OCI-LY1 (cell line): Measurements from ENCODE around the gene DNAJB6.

Experiments
- H2AFZ ChIP-seq: fragments of 200-600 bp; sonication (generic), shearing (Covaris generic); 2 replicates; pipeline ENCODE4 v1.6.0; 2014; ENCODE audit warnings: antibody characterized with exemption, mild to moderate bottlenecking, low read length
- H3F3A ChIP-seq: fragments of 200-600 bp; sonication (generic), shearing (Covaris generic); 2 replicates; pipeline ENCODE4 v1.6.0; 2014; ENCODE audit warnings: mild to moderate bottlenecking, antibody characterized with exemption, low read length, moderate library complexity; ENCODE audit not compliant: insufficient read depth
- H3K27ac ChIP-seq: fragments of 200-600 bp; sonication (generic); 2 replicates; pipeline ENCODE4 v1.5.1; 2014; ENCODE audit warnings: low read length, mixed run types, mild to moderate bottlenecking, low read depth; ENCODE audit not compliant: poor library complexity, severe bottlenecking
- H3K27me3 ChIP-seq: fragments of 200-600 bp; sonication (generic); 2 replicates; pipeline ENCODE4 v1.6.0; 2014; ENCODE audit warnings: antibody characterized with exemption, mild to moderate bottlenecking, low read length, moderate library complexity; ENCODE audit not compliant: insufficient read depth
- H3K36me3 ChIP-seq: fragments of 200-600 bp; sonication (generic); 2 replicates; pipeline ENCODE4 v1.6.1; 2014; ENCODE audit warnings: mild to moderate bottlenecking, antibody characterized with exemption, low read length, moderate library complexity, mixed read lengths; ENCODE audit not compliant: insufficient read depth
- H3K4me1 ChIP-seq: fragments of 200-600 bp; sonication (generic); 2 replicates; pipeline ENCODE4 v1.5.1; 2014; ENCODE audit warnings: mild to moderate bottlenecking, low read length, moderate library complexity; ENCODE audit not compliant: insufficient read depth, severe bottlenecking
- H3K4me2 ChIP-seq: fragments of 200-600 bp; sonication (generic), shearing (Covaris generic); 2 replicates; pipeline ENCODE4 v1.6.1; 2014; ENCODE audit warnings: low read length
- H3K4me3 ChIP-seq: fragments of 200-600 bp; sonication (generic); 2 replicates; pipeline ENCODE4 v1.5.1; 2014; ENCODE audit warnings: low read length, low read depth, mild to moderate bottlenecking, mixed read lengths; ENCODE audit not compliant: poor library complexity, severe bottlenecking
- H3K79me2 ChIP-seq: fragments of 200-600 bp; shearing (Covaris generic); 2 replicates; pipeline ENCODE4 v1.6.1; 2016; ENCODE audit warnings: mixed run types, low read length, mixed read lengths; ENCODE audit not compliant: insufficient read depth
- H3K9ac ChIP-seq: fragments of 200-600 bp; sonication (generic), shearing (Covaris generic); 2 replicates; pipeline ENCODE4 v1.6.1; 2014; ENCODE audit warnings: mild to moderate bottlenecking, low read length, mixed read lengths
- H3K9me2 ChIP-seq: fragments of 200-600 bp; sonication (generic), shearing (Covaris generic); 2 replicates; pipeline ENCODE4 v1.6.1; 2014; ENCODE audit warnings: low read depth, mild to moderate bottlenecking, low read length, mixed read lengths
- H3K9me3 ChIP-seq: fragments of 200-600 bp; shearing (Covaris generic); 2 replicates; pipeline ENCODE4 v1.6.1; 2014; ENCODE audit warnings: low read length, mixed read lengths
- H4K20me1 ChIP-seq: fragments of 200-600 bp; sonication (generic), shearing (Covaris generic); 2 replicates; pipeline ENCODE4 v1.6.0; 2016; ENCODE audit warnings: mild to moderate bottlenecking, low read length; ENCODE audit not compliant: insufficient read depth
- EZH2 ChIP-seq: fragments of 200-600 bp; sonication (generic), shearing (Covaris generic); IDR thresholded peaks from 2 replicates; pipeline ENCODE4 v1.8.0; 2017; ENCODE audit warnings: borderline replicate concordance, mixed run types, mild to moderate bottlenecking, antibody characterized with exemption, low read length, moderate library complexity, mixed read lengths
- TF ChIP-seq, protein P1 (sequence below): fragments of 200-600 bp; sonication (generic), shearing (Covaris generic); IDR thresholded peaks from 2 replicates; pipeline ENCODE4 v1.5.1; 2017; ENCODE audit warnings: mild to moderate bottlenecking, antibody characterized with exemption, low read length, moderate library complexity, mixed read lengths

Gene DNAJB6

DNA sequence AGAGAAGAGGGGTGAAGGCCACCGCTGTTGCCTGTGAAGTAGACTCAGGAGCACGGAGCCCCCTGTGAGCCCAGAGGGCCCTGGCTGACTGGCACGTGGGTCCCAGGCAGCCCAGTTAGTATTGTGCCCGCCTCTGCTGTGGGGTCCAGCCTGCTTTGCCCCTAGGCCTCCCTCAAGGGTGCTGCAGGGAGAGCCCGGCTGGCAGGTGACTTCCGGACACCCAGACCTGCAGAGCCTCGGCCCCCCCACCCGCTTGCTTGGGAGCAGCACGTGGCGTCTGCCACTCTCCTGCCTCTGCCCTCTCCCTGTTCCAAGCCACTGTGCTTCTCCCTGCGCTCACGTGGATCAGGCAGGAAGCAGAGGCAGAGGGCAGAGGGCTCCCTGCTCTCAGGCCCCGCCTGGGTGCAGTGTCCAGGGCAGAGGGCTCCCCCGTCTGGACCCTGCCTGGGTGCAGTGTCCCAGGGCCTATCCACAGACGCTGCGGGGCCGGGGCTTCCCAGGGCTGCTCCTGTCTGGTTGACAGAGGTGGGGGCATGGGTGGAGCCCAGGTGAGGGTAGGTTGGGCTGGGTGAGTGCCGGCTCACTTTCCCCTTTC is 88.4 kb downstream of the DNAJB6 start:
- no peak for TF ChIP-seq EZH2
- TF ChIP-seq, protein P1, sequence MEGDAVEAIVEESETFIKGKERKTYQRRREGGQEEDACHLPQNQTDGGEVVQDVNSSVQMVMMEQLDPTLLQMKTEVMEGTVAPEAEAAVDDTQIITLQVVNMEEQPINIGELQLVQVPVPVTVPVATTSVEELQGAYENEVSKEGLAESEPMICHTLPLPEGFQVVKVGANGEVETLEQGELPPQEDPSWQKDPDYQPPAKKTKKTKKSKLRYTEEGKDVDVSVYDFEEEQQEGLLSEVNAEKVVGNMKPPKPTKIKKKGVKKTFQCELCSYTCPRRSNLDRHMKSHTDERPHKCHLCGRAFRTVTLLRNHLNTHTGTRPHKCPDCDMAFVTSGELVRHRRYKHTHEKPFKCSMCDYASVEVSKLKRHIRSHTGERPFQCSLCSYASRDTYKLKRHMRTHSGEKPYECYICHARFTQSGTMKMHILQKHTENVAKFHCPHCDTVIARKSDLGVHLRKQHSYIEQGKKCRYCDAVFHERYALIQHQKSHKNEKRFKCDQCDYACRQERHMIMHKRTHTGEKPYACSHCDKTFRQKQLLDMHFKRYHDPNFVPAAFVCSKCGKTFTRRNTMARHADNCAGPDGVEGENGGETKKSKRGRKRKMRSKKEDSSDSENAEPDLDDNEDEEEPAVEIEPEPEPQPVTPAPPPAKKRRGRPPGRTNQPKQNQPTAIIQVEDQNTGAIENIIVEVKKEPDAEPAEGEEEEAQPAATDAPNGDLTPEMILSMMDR: no peak
- no peak overlapping the region for H3K9ac ChIP-seq
- H3K27me3 ChIP-seq: no peaks in the 10 kb centered on the region; the same call in 1 of the 2 replicates
- H3K4me2 ChIP-seq: no peak overlapping the region
- H3K4me1 ChIP-seq: no peaks in the 10 kb centered on the region
- H2AFZ ChIP-seq: no peak overlapping the region
- no peaks in the 10 kb centered on the region for H3K79me2 ChIP-seq
- no peaks in the 10 kb centered on the region for H3K9me3 ChIP-seq
- H3K4me3 ChIP-seq: no peak overlapping the region
- H3F3A ChIP-seq: no peaks in the 10 kb centered on the region
- no peaks in the 10 kb centered on the region for H3K9me2 ChIP-seq
- no peak overlapping the region for H3K27ac ChIP-seq
- peaks cover 6% of the 10 kb centered on the region for H3K36me3 ChIP-seq
- no peaks in the 10 kb centered on the region for H4K20me1 ChIP-seq

DNA sequence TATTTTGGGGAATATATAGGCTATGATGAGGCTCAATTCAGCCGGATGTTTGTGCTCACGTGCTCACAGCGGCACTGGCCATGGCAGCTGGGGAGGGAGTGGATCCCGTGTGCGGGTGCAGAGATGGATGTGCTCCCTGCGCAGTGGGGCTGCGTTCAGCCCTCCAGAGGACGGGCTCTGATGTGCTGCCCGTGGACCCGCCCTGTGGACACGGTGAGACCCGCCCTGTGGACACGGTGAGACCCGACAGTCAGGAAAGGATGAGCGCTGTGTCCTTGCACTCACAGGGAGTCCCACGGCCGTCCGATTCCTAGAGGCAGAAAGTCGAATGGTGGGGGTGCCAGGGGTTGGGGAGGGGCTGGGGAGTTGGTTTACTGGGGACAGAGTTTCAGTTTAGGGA is 89.0 kb downstream of the DNAJB6 start:
- no peaks in the 10 kb centered on the region for H3K9me2 ChIP-seq
- no peak overlapping the region for H3K4me2 ChIP-seq
- H2AFZ ChIP-seq: no peak overlapping the region
- no peaks in the 10 kb centered on the region for H3K4me1 ChIP-seq
- no peak overlapping the region for H3K27ac ChIP-seq
- TF ChIP-seq, protein P1: no peak
- TF ChIP-seq EZH2: no peak
- no peaks in the 10 kb centered on the region; the same call in 1 of the 2 replicates for H3K27me3 ChIP-seq
- H3K36me3 ChIP-seq: peaks cover 6% of the 10 kb centered on the region
- H3K79me2 ChIP-seq: no peaks in the 10 kb centered on the region
- no peaks in the 10 kb centered on the region for H4K20me1 ChIP-seq
- H3K4me3 ChIP-seq: no peak overlapping the region
- H3K9me3 ChIP-seq: no peaks in the 10 kb centered on the region
- no peak overlapping the region for H3K9ac ChIP-seq
- no peaks in the 10 kb centered on the region for H3F3A ChIP-seq

DNA sequence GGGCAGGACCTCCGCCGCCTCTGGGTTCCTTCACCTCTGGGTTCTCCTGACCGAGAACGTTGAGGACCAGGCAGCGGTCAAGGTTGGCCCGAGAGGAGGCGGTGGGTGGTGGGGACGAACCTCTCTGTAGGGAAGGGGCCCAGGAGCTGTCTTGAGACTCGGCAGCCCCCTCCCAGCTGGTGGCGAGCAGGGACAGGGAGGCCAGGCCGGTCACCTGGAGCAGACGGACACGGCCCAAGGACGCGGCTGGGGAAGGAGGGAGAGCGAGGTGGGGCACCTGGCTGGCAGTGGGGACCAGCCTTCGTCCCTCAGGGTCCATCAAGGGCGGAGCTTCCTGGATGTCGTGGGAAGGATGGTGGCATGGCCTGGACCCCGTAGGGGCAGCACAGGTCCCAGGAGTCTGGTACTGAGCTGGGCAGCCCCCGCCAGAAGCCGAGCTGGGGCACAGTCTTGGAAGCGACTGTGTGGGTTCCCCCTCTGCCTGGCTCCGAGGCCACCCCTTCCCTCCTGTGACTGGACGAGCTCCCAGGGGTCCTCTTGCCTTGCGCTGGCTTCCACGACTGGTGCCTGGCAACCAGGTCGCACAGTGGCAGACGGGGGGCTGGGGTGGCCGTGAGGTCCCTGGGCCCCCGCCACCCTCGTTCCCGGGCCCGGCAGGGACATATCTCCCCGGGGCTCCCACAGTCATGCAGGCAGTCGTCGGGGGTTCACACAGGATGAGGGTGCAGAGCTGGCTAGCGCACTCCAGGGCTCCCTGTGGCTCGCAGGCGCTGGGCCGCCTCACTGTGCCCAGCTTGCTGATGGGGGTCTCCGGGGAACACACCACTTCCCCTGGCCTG is 89.9 kb downstream of the DNAJB6 start:
- peaks cover 6% of the 10 kb centered on the region for H3K36me3 ChIP-seq
- peaks cover 2% of the 10 kb centered on the region; the same call in 1 of the 2 replicates for H3K27me3 ChIP-seq
- no peaks in the 10 kb centered on the region for H3K9me3 ChIP-seq
- no peaks in the 10 kb centered on the region for H3F3A ChIP-seq
- no peak overlapping the region for H2AFZ ChIP-seq
- H3K79me2 ChIP-seq: no peaks in the 10 kb centered on the region
- no peak for TF ChIP-seq EZH2
- TF ChIP-seq, protein P1: no peak
- no peak overlapping the region for H3K4me2 ChIP-seq
- H3K27ac ChIP-seq: no peak overlapping the region
- no peak overlapping the region for H3K9ac ChIP-seq
- H4K20me1 ChIP-seq: no peaks in the 10 kb centered on the region
- H3K4me1 ChIP-seq: no peaks in the 10 kb centered on the region
- no peaks in the 10 kb centered on the region for H3K9me2 ChIP-seq
- H3K4me3 ChIP-seq: no peak overlapping the region
